Mesothelial cell of epicardium (in vitro differentiated cells): Measurements from ENCODE around the gene LRRK1. TPM values are rescaled to one million over a fixed set of nuclear protein-coding genes. Genes with fewer than 3 reads are reported as not detected.

ENCODE experiments used
- DNase-seq, 2 experiments: peaks; one replicate each; pipeline ENCODE4 v3.0.0; 2021; ENCODE audit warnings: low spot score in 2 of 2; ENCODE audit not compliant: unreplicated experiment in 2 of 2
- H3K27ac Mint-ChIP-seq: 2 replicates; pipeline ENCODE4 v1.8.0; 2021; ENCODE audit warnings: mixed read lengths
- H3K27me3 Mint-ChIP-seq: 2 replicates; pipeline ENCODE4 v1.8.0; 2021; ENCODE audit warnings: low read depth, mixed read lengths
- H3K36me3 Mint-ChIP-seq: 2 replicates; pipeline ENCODE4 v1.8.0; 2021; ENCODE audit warnings: mixed read lengths
- H3K4me1 Mint-ChIP-seq: 2 replicates; pipeline ENCODE4 v1.8.0; 2021; ENCODE audit warnings: mixed read lengths
- H3K4me3 Mint-ChIP-seq: 2 replicates; pipeline ENCODE4 v1.8.0; 2021; ENCODE audit warnings: mild to moderate bottlenecking, moderate library complexity, mixed read lengths
- H3K9me3 Mint-ChIP-seq: 2 replicates; pipeline ENCODE4 v1.8.0; 2021; ENCODE audit warnings: mixed read lengths
- total RNA-seq: library from RNA; stranded (reverse); gene quantifications from 3 replicates; pipeline ENCODE4 v1.2.1, GENCODE V29; 2021
- TF ChIP-seq, protein P1 (sequence below): fragments of 200-600 bp; sonication (generic); IDR thresholded peaks from one replicate; pipeline ENCODE4 v1.5.0; 2021; ENCODE audit warnings: antibody characterized with exemption; ENCODE audit not compliant: unreplicated experiment

The LRRK1 gene
- total RNA-seq, 1 donor from 2014 or later = 2.3 TPM

GRCh38 chr15:101104141-101104540 lies 185.0 kb downstream of the LRRK1 start:
- TF ChIP-seq, protein P1, sequence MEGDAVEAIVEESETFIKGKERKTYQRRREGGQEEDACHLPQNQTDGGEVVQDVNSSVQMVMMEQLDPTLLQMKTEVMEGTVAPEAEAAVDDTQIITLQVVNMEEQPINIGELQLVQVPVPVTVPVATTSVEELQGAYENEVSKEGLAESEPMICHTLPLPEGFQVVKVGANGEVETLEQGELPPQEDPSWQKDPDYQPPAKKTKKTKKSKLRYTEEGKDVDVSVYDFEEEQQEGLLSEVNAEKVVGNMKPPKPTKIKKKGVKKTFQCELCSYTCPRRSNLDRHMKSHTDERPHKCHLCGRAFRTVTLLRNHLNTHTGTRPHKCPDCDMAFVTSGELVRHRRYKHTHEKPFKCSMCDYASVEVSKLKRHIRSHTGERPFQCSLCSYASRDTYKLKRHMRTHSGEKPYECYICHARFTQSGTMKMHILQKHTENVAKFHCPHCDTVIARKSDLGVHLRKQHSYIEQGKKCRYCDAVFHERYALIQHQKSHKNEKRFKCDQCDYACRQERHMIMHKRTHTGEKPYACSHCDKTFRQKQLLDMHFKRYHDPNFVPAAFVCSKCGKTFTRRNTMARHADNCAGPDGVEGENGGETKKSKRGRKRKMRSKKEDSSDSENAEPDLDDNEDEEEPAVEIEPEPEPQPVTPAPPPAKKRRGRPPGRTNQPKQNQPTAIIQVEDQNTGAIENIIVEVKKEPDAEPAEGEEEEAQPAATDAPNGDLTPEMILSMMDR = no peak
- Mint-ChIP-seq H3K4me3 (no peak overlapping the region), H3K36me3 (no peaks in the 10 kb centered on the region), H3K9me3 (peaks cover 4% of the 10 kb centered on the region), H3K27me3 (no peaks in the 10 kb centered on the region), H3K4me1 (peaks cover 16% of the 10 kb centered on the region), H3K27ac (no peak overlapping the region)
- no peak for DNase-seq

DNA sequence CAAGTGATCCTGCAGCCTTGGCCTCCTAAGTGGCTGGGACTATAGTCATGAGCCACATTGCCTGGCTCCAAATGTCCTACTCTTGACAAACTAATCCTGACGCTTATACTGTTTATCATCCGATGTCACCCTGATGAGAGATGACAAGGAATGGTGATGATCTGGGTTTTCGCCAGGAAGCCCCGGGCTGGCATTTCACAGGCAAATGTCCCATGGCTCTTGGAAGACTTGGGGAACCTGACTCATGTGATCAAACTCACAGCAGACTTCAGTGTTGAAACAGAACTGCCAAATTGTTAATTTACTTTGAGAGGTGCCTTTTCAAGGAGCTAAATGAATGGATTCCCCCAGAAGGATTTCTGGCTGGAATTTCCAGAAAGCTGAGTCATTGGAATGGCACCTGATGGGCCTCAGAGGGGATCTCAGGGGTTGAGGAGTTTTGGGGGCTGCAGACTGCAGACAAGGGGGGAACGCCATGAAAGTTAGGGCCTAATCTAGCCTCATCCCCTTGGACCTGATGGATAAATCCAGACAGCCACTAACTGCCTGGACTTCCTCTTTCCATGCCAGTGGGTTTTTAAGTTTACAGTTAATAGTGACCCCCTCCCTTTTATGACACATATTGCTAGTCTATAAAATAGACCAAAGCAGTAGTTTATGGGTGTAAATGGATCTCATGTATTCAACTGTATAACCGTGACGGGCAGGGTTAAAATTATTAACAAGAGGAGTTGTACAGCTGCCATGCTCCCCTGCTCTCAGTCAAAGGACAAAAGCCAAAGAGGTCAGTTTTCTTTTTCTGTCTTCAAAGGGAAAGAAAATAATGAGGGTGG lies 186.1 kb downstream of the LRRK1 start:
- H3K36me3 Mint-ChIP-seq = no peaks in the 10 kb centered on the region
- DNase-seq = no peak
- TF ChIP-seq, protein P1 = no peak
- H3K27me3 Mint-ChIP-seq = no peaks in the 10 kb centered on the region
- peaks cover 4% of the 10 kb centered on the region for H3K9me3 Mint-ChIP-seq
- H3K4me3 Mint-ChIP-seq = no peak overlapping the region
- peak overlapping the region; percentile 77 for H3K27ac Mint-ChIP-seq
- H3K4me1 Mint-ChIP-seq = peaks cover 16% of the 10 kb centered on the region

DNA sequence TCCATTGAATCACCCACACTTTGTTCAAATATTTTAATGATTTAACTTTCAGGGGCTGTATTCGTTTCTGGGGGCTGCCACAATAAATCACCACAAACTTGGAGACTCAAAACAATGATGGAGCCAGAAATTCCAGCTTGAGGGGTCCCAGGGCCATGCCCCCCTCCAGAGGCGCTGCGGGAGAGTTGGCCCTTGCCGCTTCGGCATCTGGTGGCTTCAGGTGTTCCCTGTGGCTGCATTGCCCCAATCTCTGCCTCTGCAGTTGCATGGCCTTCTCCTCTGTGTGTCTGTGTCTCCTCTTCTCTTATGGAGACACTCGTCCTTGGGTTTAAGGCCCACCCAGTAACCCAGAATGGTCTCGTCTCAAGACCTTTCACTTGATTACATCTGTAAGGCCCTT lies 187.9 kb downstream of the LRRK1 start:
- Mint-ChIP-seq H3K4me1 (peaks cover 16% of the 10 kb centered on the region), H3K27me3 (no peaks in the 10 kb centered on the region), H3K9me3 (no peaks in the 10 kb centered on the region), H3K4me3 (no peak overlapping the region), H3K27ac (no peak overlapping the region), H3K36me3 (no peaks in the 10 kb centered on the region)
- no peak for DNase-seq
- TF ChIP-seq, protein P1 = no peak

DNA sequence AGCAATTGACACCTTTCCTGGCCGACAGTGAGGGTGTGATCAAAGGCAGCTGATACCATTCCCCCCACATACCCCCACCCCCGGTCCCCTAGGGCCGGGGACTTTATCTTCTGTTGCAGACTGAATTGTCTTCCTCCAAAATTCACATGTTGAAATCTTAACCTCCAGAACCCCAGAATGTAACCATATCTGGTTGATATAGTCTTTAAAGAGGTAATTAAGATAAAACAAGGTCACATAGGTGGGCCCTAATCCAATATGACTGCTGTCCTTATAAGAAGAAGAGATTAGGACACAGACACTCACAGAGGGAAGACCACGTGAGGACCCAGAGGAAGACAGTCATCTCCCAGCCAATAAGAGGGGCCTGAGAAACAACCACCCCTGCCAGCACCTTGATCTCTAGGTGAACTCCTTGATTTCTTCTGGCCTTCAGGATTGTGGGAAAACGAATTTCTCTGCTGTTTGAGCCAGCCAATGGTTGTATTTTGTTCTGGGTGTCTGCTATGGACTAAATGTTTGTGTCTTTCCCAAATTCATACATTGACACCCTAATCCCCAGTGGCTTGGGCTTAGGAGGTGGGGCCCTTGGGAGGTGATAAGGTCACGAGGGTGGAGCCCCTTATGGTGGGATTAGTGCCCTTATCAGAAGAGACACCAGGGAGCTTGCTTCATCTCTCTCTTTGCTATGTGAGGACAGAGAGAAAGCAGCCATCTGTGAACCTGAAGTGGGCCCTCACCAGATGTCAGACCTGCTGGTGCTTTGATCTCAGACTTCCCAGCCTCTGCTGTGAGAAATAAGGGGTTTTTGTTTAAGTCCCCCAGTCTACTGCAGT lies 188.7 kb downstream of the LRRK1 start:
- TF ChIP-seq, protein P1 = no peak
- no peak for DNase-seq
- Mint-ChIP-seq H3K27ac (no peak overlapping the region), H3K36me3 (no peaks in the 10 kb centered on the region), H3K4me1 (peaks cover 19% of the 10 kb centered on the region), H3K9me3 (no peaks in the 10 kb centered on the region), H3K27me3 (no peaks in the 10 kb centered on the region), H3K4me3 (no peak overlapping the region)

- no peak overlapping the region for H3K4me3 Mint-ChIP-seq
- TF ChIP-seq, protein P1 = no peak
- H3K27me3 Mint-ChIP-seq = no peaks in the 10 kb centered on the region
- H3K36me3 Mint-ChIP-seq = no peaks in the 10 kb centered on the region
- no peak overlapping the region for H3K27ac Mint-ChIP-seq
- DNase-seq = no peak
- H3K9me3 Mint-ChIP-seq = no peaks in the 10 kb centered on the region
- H3K4me1 Mint-ChIP-seq = peaks cover 19% of the 10 kb centered on the region
These were observed 189.3 kb downstream of the LRRK1 start for GRCh38 chr15:101108461-101108775.
